NB4 (cell line): ENCODE measurements around the gene NPIPB8.
"Not testable (repeated sequence)": the region's sequence is repeated elsewhere in the genome, so short reads cannot be mapped to it uniquely, and the experiment has no call there.

Experiments
- DNase-seq: peaks from one replicate; pipeline ENCODE4 v3.0.0; 2010; ENCODE audit warnings: low read depth
- H3K4me3 ChIP-seq: one replicate; pipeline ENCODE4 v1.5.1; 2011; ENCODE audit warnings: mild to moderate bottlenecking, low read depth, low read length, moderate library complexity

The NPIPB8 gene

DNA sequence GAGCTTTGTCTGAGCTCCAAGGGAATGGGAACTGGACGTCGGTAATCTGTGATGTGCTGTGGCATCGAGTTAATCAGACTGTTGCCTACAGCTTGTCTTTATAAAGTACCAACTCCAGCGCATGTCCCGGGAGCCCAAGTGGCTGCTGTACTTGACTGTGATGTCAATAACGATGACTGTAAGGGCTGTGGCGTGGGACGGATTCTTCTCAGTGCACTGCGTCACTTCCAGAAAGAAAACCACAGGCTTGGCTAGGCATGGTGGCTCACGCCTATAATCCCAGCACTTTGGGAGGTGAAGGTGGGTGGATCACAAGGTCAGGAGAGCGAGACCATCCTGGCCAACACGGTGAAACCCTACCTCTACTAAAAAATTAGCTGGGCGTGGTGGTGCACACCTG is 51.6 kb downstream of the NPIPB8 start:
- not testable (repeated sequence) for H3K4me3 ChIP-seq, DNase-seq

- H3K4me3 ChIP-seq, DNase-seq: not testable (repeated sequence)
Measured at GRCh38 chr16:28691722-28692121, 53.9 kb downstream of the NPIPB8 start.

- H3K4me3 ChIP-seq = not testable (repeated sequence)
Measured at GRCh38 chr16:28693257-28693950, 55.5 kb downstream of the NPIPB8 start.

GRCh38 chr16:28699792-28700191 is 61.9 kb downstream of the NPIPB8 start:
- H3K4me3 ChIP-seq, DNase-seq: not testable (repeated sequence)

More at GRCh38 chr16:28693257-28693950, 55.5 kb downstream of the NPIPB8 start:
- DNase-seq = not testable (repeated sequence)

GRCh38 chr16:28700349-28700748 is 62.5 kb downstream of the NPIPB8 start:
- H3K4me3 ChIP-seq, DNase-seq: not testable (repeated sequence)

DNA sequence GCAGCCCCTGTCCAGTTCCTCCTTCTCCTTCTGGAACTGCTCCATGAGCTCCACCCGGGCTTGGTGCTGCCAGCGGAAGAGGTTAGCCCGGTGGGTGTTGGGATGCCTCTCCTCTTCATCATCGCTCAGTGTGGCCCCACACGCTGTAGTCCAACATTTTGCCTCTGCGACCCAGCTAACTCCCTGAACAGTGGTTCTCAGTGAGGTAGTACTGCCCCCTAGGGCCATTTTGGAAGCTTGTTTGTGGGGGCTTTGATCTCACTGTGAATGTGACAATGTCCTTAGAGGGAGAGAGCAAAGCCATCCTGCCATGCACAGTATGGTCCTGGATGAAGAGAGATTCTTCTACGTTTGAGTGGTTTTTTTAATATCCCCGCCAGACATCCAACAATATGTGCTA is 63.5 kb downstream of the NPIPB8 start:
- not testable (repeated sequence) for DNase-seq, H3K4me3 ChIP-seq

GRCh38 chr16:28704246-28704645 is 66.4 kb downstream of the NPIPB8 start:
- H3K4me3 ChIP-seq, DNase-seq: not testable (repeated sequence)
